Activated naive CD8-positive, alpha-beta T cell (primary cell): Measurements from ENCODE around the gene CLDN19.
"Not testable (repeated sequence)": the region's sequence is repeated elsewhere in the genome, so short reads cannot be mapped to it uniquely, and the experiment has no call there.

Source experiments
- H3K27ac Mint-ChIP-seq: one replicate; pipeline ENCODE4 v1.8.0; 2021; ENCODE audit warnings: mixed read lengths
- H3K27me3 Mint-ChIP-seq: one replicate; pipeline ENCODE4 v1.8.0; 2021; ENCODE audit warnings: mixed read lengths
- H3K36me3 Mint-ChIP-seq: one replicate; pipeline ENCODE4 v1.8.0; 2021; ENCODE audit warnings: mixed read lengths
- H3K4me1 Mint-ChIP-seq: one replicate; pipeline ENCODE4 v1.8.0; 2021; ENCODE audit warnings: low read depth, mixed read lengths
- H3K4me3 Mint-ChIP-seq: one replicate; pipeline ENCODE4 v1.8.0; 2021; ENCODE audit warnings: mild to moderate bottlenecking, mixed read lengths
- H3K9me3 Mint-ChIP-seq: one replicate; pipeline ENCODE4 v1.8.0; 2021; ENCODE audit warnings: low read depth, mixed read lengths

Gene CLDN19

GRCh38 chr1:42737257-42737656, 2.8 kb downstream of the CLDN19 start:
- Mint-ChIP-seq H3K4me3 (no peak overlapping the region), H3K9me3 (no peaks in the 10 kb centered on the region), H3K36me3 (no peaks in the 10 kb centered on the region), H3K27ac (no peak overlapping the region), H3K27me3 (no peaks in the 10 kb centered on the region), H3K4me1 (peaks cover 9% of the 10 kb centered on the region)

DNA sequence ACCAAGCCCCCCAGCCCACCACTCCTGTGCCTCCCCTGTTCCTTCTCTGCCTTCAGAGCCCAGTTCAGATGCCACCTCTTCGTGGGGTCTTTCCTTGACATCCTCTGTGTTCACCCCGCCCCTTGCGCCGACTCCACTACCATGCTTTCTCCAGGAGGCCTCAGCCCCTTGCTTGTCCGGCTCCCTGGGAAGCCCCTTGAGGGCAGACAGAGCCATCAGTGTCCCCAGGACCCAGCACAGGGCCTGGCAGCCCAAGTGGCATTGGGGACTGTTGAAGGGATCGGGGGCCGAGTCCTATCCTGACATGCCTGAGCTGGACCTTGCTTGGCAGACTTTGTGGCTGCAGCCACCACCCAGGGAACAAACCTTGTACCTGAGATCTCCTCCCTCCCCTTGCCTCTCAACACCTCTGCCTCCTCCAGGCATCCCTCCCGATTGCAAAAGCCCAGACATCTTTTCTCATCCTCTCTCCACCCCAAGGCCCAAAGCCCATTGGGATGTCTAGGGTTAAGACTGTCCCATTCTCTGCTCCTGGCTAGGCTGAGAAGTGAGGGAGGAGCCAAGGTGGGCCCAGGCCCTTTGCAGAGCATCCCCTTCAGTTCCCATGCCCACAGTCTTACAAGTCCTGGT, 3.4 kb downstream of the CLDN19 start:
- peaks cover 9% of the 10 kb centered on the region for H3K4me1 Mint-ChIP-seq
- H3K27ac Mint-ChIP-seq = no peak overlapping the region
- H3K9me3 Mint-ChIP-seq = no peaks in the 10 kb centered on the region
- H3K4me3 Mint-ChIP-seq = no peak overlapping the region
- no peaks in the 10 kb centered on the region for H3K27me3 Mint-ChIP-seq
- H3K36me3 Mint-ChIP-seq = no peaks in the 10 kb centered on the region

DNA sequence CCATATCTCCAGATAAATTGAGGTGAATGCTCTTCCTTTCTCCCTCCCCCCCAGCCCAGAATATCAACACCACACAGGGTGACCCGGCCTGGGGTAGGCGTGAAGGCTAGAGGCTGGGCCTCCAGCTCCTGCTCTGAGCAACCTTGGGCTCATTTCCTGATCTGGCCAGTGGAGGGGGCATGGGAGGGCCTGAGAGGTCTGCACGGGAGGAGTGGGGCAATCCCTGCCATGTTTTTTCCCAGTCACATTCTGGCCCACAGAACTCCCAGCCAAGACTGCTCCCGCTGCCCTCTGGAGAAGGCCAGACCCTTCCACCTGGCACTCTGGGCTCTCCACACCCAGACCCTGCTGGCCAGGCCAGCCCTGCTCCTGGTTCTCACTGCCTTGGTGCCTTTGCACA, 3.9 kb downstream of the CLDN19 start:
- no peak overlapping the region for H3K27ac Mint-ChIP-seq

GRCh38 chr1:42735477-42736105, 4.4 kb downstream of the CLDN19 start:
- H3K27ac Mint-ChIP-seq = no peak overlapping the region
- H3K27me3 Mint-ChIP-seq = no peaks in the 10 kb centered on the region
- H3K4me1 Mint-ChIP-seq = peaks cover 9% of the 10 kb centered on the region
- no peak overlapping the region for H3K4me3 Mint-ChIP-seq
- no peaks in the 10 kb centered on the region for H3K9me3 Mint-ChIP-seq
- H3K36me3 Mint-ChIP-seq = no peaks in the 10 kb centered on the region

More for the DNA sequence above, 3.9 kb downstream of the CLDN19 start:
- no peaks in the 10 kb centered on the region for H3K27me3 Mint-ChIP-seq
- H3K9me3 Mint-ChIP-seq = no peaks in the 10 kb centered on the region
- H3K36me3 Mint-ChIP-seq = no peaks in the 10 kb centered on the region
- no peak overlapping the region for H3K4me3 Mint-ChIP-seq
- H3K4me1 Mint-ChIP-seq = peaks cover 9% of the 10 kb centered on the region

DNA sequence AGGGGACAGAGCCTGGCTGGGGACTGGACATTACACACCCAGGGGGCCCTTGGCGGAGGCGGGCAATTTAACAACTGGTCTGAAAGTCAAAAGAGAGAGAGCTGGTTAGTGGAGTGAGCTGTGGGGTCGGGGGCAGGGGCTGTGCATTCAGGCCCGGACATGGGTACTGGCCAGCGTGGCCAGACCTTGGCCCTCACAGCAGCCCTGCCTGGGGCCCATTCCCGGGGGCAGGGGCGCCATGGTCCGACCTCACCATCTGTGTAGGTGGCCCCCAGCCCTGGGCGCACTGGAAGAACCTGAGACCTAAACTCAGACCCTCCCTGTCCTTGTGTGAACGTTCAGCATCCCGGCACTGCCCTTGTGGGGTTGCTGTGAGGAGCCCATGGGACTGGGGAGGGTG, 5.0 kb downstream of the CLDN19 start:
- no peaks in the 10 kb centered on the region for H3K9me3 Mint-ChIP-seq
- H3K27ac Mint-ChIP-seq = no peak overlapping the region
- no peak overlapping the region for H3K4me3 Mint-ChIP-seq

DNA sequence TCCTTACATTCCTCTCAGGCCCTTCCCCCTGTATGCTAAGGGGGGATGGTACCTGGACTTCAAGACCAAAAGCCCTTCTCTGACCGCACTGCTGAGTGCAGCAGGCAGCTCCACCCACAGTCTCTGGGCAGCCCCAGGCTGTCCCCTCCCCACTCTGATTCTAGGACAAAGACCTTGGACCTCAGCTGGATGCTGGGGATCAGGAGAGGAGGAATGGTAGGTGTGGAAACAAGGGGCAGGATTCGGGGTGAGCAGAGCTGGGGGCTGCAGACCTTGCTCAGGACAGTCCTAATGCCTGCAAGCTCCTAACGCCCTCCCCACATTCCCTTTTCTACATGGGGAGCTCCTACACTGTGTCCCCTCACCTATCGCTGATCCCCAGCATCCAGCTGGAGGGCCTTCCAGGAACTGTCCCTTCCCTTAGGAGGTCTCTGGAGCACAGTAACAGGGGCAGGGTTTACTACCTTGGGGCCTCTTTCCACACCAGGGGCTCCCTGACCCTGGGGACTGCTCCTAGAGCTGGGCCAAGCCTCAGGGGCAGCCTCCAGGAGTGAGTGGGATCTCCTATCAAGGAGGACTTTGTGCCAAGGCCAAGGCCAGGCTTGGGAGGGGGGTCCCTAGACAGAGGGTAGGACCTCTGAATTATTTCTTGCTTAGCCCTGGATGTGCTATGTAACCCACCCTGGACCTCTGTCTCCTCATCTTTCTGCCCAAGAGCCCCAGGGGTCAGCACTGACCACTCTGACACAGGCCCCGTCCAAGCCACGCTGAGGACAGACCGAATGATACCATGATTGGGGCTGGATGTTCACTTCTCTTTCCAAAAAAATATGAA, 5.6 kb downstream of the CLDN19 start:
- peaks cover 9% of the 10 kb centered on the region for H3K4me1 Mint-ChIP-seq
- H3K27ac Mint-ChIP-seq = no peak overlapping the region
- no peaks in the 10 kb centered on the region for H3K36me3 Mint-ChIP-seq
- no peak overlapping the region for H3K4me3 Mint-ChIP-seq
- H3K9me3 Mint-ChIP-seq = no peaks in the 10 kb centered on the region
- H3K27me3 Mint-ChIP-seq = no peaks in the 10 kb centered on the region

More for the DNA sequence above, 5.0 kb downstream of the CLDN19 start:
- Mint-ChIP-seq H3K4me1 (peaks cover 9% of the 10 kb centered on the region), H3K36me3 (no peaks in the 10 kb centered on the region), H3K27me3 (no peaks in the 10 kb centered on the region)

DNA sequence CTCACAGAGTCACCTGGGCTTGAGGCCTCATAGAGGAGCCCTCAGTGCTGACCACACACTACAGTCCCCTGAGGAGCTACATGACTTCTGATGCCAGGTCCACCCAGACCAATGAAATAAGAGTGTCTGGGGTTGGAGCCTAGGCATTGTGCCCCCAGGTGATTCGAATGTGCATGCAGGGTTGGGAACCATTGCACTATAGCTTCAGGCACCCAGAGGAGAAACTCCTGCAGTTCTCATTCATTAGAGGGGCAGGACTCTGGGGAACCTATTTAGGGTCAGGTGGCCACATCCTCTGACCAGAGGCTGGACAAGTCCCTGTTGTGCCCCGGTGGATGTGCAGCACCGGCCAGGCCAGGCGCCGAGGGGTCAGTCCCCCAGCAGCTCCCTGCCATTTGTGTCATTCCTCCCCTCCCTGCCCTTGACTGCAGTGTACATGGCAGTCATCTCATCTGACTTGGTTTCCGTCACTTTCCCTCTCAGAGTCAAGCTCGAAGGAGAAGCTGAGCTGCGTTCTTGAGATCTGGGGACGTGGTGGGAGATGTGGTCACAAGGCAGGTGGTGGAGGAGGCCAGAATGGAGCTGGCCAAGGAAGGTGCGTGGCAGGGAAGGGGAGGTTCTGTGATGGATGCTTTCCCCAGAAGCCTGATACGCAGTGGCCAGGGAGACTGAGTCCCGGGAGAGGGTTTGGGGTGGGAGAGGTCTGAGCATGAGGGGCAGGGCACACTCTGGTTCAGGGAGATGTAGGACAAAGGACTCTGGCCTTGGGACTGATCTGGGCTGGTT, 6.4 kb downstream of the CLDN19 start:
- no peaks in the 10 kb centered on the region for H3K36me3 Mint-ChIP-seq
- H3K4me3 Mint-ChIP-seq = no peak overlapping the region
- no peaks in the 10 kb centered on the region for H3K27me3 Mint-ChIP-seq
- H3K9me3 Mint-ChIP-seq = no peaks in the 10 kb centered on the region
- H3K4me1 Mint-ChIP-seq = peaks cover 9% of the 10 kb centered on the region
- no peak overlapping the region for H3K27ac Mint-ChIP-seq

DNA sequence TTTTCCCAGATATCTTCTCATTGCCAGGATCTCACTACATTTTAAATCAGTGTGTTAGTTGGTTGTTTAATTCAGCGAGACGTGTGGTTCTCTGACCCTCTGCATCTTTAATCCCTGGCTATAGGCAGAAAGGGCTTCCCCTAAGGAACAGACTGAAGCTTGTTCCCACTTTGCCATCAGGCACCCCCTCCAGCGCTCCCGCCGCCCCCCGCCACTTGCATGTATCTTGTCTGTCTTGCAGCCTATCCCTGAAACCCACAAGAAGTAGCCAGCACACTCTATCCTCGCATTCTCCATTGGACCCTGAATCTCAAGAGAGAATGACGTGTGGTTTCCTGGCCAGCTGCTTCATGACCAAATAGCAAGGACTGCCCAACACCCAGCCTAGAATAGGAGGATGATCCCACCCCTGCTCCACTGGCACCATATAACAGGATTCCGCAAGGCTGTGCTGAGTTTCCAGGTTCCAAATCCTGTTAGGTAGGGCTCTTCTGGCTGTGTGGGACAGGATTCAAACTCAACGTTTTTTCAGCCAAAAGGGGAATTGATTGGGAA, 7.8 kb downstream of the CLDN19 start:
- no peak overlapping the region for H3K27ac Mint-ChIP-seq
- no peak overlapping the region for H3K4me3 Mint-ChIP-seq
- H3K36me3 Mint-ChIP-seq = no peaks in the 10 kb centered on the region
- no peaks in the 10 kb centered on the region for H3K27me3 Mint-ChIP-seq
- peaks cover 7% of the 10 kb centered on the region for H3K4me1 Mint-ChIP-seq
- H3K9me3 Mint-ChIP-seq = no peaks in the 10 kb centered on the region

DNA sequence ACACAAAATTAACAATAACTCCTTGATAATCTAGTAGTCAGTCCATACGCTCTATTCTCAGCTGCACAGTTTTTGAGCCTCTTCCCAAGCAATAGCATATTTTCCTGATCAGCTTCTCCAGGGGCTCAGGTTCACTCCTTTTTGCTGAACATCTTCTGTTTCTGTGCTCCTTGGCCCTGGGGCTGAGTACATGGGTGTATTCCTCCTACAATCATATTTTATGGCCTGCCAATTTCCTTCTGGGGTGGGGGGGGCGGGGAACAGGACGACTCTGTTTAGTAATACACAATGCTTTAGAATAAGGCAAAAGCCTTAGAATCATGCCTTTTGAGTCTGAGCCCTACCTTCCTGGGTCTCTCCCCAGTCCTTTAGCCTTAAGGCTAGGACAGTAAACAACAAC, 8.5 kb downstream of the CLDN19 start:
- Mint-ChIP-seq H3K27ac (no peak overlapping the region), H3K4me3 (no peak overlapping the region), H3K27me3 (no peaks in the 10 kb centered on the region), H3K9me3 (no peaks in the 10 kb centered on the region), H3K36me3 (no peaks in the 10 kb centered on the region), H3K4me1 (peaks cover 1% of the 10 kb centered on the region)

GRCh38 chr1:42730988-42731387, 9.0 kb downstream of the CLDN19 start:
- H3K9me3 Mint-ChIP-seq = no peaks in the 10 kb centered on the region
- H3K27me3 Mint-ChIP-seq = no peaks in the 10 kb centered on the region
- no peaks in the 10 kb centered on the region for H3K36me3 Mint-ChIP-seq
- H3K4me1 Mint-ChIP-seq = no peaks in the 10 kb centered on the region
- no peak overlapping the region for H3K4me3 Mint-ChIP-seq
- H3K27ac Mint-ChIP-seq = no peak overlapping the region

DNA sequence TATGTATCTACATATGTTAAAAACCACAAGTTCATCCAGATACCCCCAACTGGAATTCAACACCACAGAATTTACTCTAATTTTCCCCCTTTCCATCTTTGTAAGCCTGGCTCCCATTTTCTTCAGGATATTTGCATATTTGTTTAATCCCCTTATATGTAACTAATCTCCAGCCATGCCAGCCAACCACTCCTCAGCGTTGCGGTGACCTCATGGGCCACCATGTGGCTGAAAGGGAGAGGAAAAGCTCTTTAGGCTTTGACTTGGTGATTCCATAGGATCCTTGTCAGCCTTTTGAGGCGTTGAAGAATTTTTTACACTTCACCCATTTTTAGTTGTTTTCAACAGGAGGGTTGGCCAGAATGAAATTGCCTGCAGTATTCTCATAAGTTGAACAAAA, 10.0 kb downstream of the CLDN19 start:
- no peak overlapping the region for H3K27ac Mint-ChIP-seq
- H3K4me3 Mint-ChIP-seq = no peak overlapping the region
- no peaks in the 10 kb centered on the region for H3K36me3 Mint-ChIP-seq
- H3K27me3 Mint-ChIP-seq = no peaks in the 10 kb centered on the region
- H3K9me3 Mint-ChIP-seq = no peaks in the 10 kb centered on the region
- H3K4me1 Mint-ChIP-seq = no peaks in the 10 kb centered on the region

DNA sequence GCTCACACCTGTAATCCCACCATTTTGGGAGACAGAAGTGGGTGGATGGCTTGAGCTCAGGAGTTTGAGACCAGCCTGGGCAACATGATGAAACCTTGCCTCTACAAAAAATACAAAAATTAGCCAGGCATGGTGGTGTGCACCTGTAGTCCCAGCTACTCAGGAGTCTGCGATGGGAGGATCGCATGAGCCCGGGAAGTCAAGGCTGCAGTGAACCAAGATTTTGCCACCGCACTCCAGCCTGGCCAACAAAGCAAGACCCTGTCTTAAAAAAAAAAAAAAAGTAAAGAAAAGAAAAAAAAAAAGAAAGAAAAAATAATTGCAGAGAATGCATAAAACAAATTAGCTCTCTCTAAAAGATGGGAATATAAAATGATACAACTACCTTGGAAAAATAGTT, 14.2 kb downstream of the CLDN19 start:
- not testable (repeated sequence) for H3K9me3 Mint-ChIP-seq, H3K4me3 Mint-ChIP-seq, H3K4me1 Mint-ChIP-seq, H3K27me3 Mint-ChIP-seq, H3K36me3 Mint-ChIP-seq, H3K27ac Mint-ChIP-seq

DNA sequence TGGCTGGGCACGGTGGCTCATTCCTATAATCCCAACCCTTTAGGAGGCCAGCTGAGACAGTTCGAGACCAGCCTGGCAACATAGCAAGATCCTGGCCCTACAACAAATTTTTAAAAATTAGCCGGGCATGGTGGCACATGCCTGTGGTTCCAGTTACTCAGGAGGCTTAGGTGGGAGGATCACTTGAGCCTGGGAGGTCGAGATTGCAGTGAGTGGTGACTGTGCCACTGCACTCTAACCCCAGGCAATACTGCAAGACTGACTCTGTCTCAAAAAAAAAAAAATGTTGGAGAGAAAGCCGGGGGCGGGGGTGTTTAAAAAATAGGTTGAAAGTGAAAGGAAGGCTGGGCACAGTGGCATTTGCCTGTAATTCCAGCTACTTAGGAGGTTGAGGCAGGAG, 16.5 kb downstream of the CLDN19 start:
- Mint-ChIP-seq H3K9me3 (no peaks in the 10 kb centered on the region), H3K27ac (no peak overlapping the region), H3K4me3 (no peak overlapping the region)

GRCh38 chr1:42722403-42722802, 17.6 kb downstream of the CLDN19 start:
- not testable (repeated sequence) for H3K27me3 Mint-ChIP-seq, H3K27ac Mint-ChIP-seq, H3K4me1 Mint-ChIP-seq, H3K4me3 Mint-ChIP-seq, H3K9me3 Mint-ChIP-seq, H3K36me3 Mint-ChIP-seq

More for the DNA sequence above, 16.5 kb downstream of the CLDN19 start:
- H3K27me3 Mint-ChIP-seq = no peaks in the 10 kb centered on the region
- H3K36me3 Mint-ChIP-seq = peaks cover under 1% of the 10 kb centered on the region
- H3K4me1 Mint-ChIP-seq = no peaks in the 10 kb centered on the region

DNA sequence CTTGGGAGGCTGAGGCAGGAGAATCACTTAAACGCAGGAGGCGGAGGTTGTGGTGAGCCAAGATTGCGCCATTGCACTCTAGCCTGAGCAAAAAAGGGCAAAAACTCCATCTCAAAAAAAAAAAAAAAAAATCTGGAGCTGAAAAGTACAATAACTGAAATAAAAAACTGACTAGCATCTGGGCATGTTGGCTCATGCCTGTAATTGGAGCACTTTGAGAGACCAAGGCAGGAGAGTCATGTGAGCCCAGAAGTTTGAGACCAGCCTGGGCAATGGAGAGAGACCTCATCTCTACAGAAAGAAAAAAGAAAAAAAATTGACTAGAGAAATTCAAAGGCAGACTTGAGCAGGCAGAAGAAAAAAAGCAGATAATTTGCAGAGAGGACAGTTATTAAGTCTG, 18.1 kb downstream of the CLDN19 start:
- Mint-ChIP-seq H3K4me3 (no peak overlapping the region), H3K4me1 (no peaks in the 10 kb centered on the region), H3K27ac (no peak overlapping the region), H3K36me3 (peaks cover 12% of the 10 kb centered on the region), H3K9me3 (no peaks in the 10 kb centered on the region), H3K27me3 (no peaks in the 10 kb centered on the region)
